Measurements from ENCODE around the gene RANBP3.
"Not testable (repeated sequence)": the region's sequence is repeated elsewhere in the genome, so short reads cannot be mapped to it uniquely, and the experiment has no call there.

The RANBP3 gene

GRCh38 chr19:5874496-5874895 is 103.4 kb downstream of the RANBP3 start:
- DNase-seq: not testable (repeated sequence)

GRCh38 chr19:5873617-5874199 is 104.2 kb downstream of the RANBP3 start:
- no peak for DNase-seq

DNA sequence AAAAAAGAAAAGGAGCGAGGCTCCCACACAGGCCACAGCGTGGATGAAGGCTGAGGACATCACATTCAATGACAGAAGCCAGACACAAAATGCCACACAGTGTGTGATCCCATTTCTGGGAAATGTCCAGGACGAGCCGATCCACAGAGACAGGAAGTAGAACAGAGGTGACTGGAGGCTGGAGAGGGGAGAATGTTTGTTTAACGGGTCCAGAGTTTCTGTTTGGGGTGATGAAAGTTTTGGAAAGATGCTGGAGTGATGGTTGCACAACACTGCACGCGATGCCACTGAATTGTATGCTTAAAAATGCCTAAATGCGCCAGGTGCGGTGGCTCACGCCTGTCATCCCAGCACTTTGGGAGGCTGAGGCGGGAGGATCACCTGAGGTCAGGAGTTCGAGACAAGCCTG is 107.0 kb downstream of the RANBP3 start:
- DNase-seq: no peak

DNA sequence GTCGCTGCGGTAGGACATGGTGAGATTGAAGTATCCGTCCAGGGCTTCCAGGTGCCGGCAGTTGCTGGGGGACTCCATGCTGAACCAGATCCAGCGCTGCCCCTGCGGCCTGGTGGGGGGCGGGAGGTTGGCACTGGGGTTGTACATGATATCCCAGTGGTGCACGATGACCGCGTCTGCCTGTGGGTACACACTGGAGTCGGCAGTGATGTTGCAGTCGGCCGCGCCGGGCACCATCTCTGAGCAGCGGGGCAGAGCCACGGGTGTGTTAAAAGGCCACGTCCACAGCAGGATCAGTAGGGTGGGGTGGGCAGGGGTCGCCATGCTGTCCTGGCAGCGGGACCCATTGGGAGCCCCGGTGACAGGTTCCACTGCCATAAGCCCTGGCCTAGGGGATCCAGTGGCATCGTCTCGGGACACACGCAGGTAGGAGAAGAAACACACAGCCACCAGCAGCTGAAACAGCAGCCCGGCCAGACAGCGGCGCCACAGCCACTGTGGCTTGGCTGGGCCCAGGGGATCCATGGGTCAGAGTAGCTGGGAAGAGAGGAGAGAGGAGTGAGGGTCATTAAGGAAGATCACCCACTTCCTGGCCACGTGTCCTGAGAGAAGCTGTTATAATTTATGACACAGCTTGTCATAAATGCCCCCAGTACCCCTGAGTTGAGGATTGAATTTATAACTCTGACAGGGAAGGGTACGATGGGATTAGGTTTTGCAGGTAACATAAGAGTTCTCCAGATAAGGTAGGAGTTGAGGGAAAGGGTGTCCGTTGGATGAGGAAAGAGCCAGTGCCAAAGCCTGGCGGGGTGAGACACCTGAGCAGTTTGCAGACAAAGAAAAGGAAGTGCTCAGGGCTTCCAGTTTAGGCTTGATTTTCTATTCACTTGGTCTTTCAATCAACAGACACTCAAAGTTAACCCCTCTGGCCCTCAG is 110.5 kb downstream of the RANBP3 start:
- DNase-seq: no peak
